ENCODE data around the gene ZMAT3.
A peak's percentile ranks its signal among the peaks of the same experiment; 100 is the strongest.
"Not testable (repeated sequence)": the region's sequence is repeated elsewhere in the genome, so short reads cannot be mapped to it uniquely, and the experiment has no call there.

Gene ZMAT3

DNA sequence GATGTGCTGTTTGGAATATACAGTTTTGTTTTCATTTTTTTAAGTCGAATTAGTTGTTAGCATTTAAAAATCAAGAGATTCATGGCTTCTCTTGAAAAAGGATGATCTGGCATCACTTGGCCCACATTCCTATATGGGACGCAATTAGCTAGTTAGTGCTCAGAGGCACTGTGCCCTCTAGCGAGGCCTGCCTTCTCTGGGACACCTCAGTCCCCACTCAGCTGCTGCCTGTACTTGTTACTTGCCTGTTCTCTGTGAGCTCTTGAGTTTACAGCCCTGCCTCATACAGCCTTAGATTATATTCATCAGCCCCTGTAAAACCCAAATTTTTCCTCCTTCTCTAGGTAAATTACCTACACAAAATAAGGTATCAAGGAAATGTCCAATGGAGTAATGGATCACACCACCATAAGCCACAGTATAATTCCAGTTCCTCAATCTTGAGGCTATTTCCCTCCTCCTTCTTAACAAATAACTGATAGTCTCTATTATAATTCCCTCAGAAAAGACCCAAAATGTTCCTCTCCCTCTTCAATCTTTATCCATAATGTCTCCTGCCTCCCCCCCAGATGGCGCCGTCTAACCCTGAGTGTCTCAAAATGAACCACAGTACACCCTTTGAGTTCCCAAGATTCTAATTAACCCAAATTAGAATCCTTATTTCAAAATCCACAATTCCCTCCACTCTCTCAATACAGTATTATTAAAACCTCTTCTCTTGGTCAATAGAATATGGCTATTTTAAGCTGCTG is 2.7 kb downstream of the ZMAT3 start:
- Histone ChIP-seq H3K27me3 (replicated peaks; ENCODE audit: control insufficient read depth, insufficient read depth, low read length) (no peaks in the 10 kb centered on the region), H3K9ac (ENCODE audit: low read length) (peak overlapping the region; percentile 97), H3K36me3 (ENCODE audit: control insufficient read depth, insufficient read depth, low read length, severe bottlenecking) (peaks cover 40% of the 10 kb centered on the region), H3K9me3 (ENCODE audit: control insufficient read depth, low read length) (no peaks in the 10 kb centered on the region), H3K4me1 (ENCODE audit: control insufficient read depth, insufficient read depth, low read length) (peaks cover 32% of the 10 kb centered on the region), H3K4me3 (ENCODE audit: low read length) (peak overlapping the region; percentile 100)
- peak; percentile 69 for DNase-seq (ENCODE audit: low read depth)

DNA sequence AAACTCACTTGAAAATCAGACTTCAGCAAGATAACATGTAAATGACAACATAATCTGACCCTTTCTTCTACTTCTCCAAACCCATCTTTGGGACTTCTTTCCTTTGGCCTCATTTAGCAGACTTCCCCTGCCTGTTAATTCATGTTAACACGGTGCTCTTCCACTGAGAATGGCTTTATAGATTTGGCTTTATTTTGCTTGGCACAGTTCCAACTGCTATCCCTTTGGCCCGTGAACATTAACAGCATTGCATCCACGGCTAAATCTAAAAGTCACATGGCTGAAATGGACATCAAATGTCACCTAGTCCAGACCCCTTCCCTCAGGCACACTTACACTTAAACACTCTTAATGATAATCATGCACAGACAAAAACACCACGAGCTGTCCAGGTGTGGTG is 3.8 kb downstream of the ZMAT3 start:
- H3K27me3 ChIP-seq (replicated peaks; ENCODE audit: control insufficient read depth, insufficient read depth, low read length): no peaks in the 10 kb centered on the region
- no peak overlapping the region for H3K9ac ChIP-seq (ENCODE audit: low read length)
- peak; percentile 17 for DNase-seq (ENCODE audit: low read depth)
- H3K4me3 ChIP-seq (ENCODE audit: low read length): no peak overlapping the region
- H3K4me1 ChIP-seq (ENCODE audit: control insufficient read depth, insufficient read depth, low read length): peaks cover 39% of the 10 kb centered on the region
- peaks cover 51% of the 10 kb centered on the region for H3K36me3 ChIP-seq (ENCODE audit: control insufficient read depth, insufficient read depth, low read length, severe bottlenecking)
- H3K9me3 ChIP-seq (ENCODE audit: control insufficient read depth, low read length): no peaks in the 10 kb centered on the region

DNA sequence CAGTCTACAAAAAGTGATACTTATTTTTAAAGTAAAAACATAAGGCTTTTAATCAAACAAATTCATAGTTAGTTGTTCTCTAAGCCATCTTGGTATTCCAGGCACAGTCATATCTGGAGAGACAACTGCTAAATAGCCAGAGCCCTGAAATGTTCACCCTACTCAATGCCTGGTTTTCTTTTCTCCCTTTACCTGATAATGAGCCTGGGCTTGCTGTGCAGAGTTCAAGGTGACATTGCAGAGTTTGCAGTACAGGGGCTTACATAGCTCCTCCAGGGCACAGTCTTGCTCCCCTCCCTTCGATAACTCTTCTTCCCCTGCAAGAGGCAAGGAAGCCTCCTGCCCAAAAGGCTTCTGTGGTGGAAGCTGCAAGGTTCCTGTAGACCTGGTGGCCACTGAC is 4.3 kb downstream of the ZMAT3 start:
- H3K27me3 ChIP-seq (replicated peaks; ENCODE audit: control insufficient read depth, insufficient read depth, low read length): no peaks in the 10 kb centered on the region
- DNase-seq (ENCODE audit: low read depth): no peak
- peaks cover 44% of the 10 kb centered on the region for H3K4me1 ChIP-seq (ENCODE audit: control insufficient read depth, insufficient read depth, low read length)
- no peak overlapping the region for H3K4me3 ChIP-seq (ENCODE audit: low read length)
- peaks cover 56% of the 10 kb centered on the region for H3K36me3 ChIP-seq (ENCODE audit: control insufficient read depth, insufficient read depth, low read length, severe bottlenecking)
- no peak overlapping the region for H3K9ac ChIP-seq (ENCODE audit: low read length)
- H3K9me3 ChIP-seq (ENCODE audit: control insufficient read depth, low read length): no peaks in the 10 kb centered on the region

DNA sequence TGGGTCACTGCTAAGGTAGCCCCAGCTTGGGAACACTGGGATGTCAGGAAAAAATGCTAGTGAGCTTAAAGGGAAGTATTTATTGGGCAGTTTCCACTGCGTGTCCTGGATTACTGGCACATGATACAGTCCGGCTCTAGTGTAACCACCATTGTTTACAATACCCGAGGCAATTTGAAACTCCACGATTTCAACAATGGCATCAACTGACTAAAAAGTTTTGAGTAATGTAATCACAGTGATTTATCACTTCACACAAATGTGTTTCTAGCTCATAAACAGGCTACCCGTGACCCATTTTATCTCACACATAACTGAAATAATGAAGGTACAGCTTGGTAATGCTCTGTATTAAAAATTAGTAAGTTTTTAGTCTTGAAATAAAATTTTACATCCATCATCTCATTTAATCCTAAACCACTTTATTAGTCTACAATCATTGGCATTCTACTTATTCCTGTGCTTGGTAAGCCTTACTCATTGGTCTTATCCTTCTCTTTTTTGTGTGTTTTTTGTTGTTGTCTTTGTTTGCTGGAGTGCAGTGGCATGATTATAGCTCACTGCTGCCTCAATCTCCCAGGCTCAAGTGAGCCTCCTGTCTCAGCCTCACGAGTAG is 7.6 kb downstream of the ZMAT3 start:
- Histone ChIP-seq H3K36me3 (ENCODE audit: control insufficient read depth, insufficient read depth, low read length, severe bottlenecking) (peaks cover 75% of the 10 kb centered on the region), H3K4me3 (ENCODE audit: low read length) (no peak overlapping the region), H3K9me3 (ENCODE audit: control insufficient read depth, low read length) (no peaks in the 10 kb centered on the region), H3K4me1 (ENCODE audit: control insufficient read depth, insufficient read depth, low read length) (peaks cover 33% of the 10 kb centered on the region), H3K27me3 (replicated peaks; ENCODE audit: control insufficient read depth, insufficient read depth, low read length) (no peaks in the 10 kb centered on the region), H3K9ac (ENCODE audit: low read length) (no peak overlapping the region)
- DNase-seq (ENCODE audit: low read depth): peak; percentile 89

DNA sequence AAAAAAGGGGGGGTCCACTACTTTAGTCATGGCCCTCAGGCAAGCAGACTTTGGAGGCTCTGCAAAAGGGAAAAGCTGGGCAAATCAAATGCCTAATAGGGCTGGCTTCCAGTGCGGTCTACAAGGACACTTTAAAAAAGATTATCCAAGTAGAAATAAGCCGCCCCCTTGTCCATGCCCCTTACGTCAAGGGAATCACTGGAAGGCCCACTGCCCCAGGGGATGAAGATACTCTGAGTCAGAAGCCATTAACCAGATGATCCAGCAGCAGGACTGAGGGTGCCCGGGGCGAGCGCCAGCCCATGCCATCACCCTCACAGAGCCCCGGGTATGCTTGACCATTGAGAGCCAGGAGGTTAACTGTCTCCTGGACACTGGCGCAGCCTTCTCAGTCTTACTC is 15.3 kb downstream of the ZMAT3 start:
- Histone ChIP-seq H3K9me3 (ENCODE audit: control insufficient read depth, low read length) (no peaks in the 10 kb centered on the region), H3K36me3 (ENCODE audit: control insufficient read depth, insufficient read depth, low read length, severe bottlenecking) (peaks cover 51% of the 10 kb centered on the region), H3K27me3 (replicated peaks; ENCODE audit: control insufficient read depth, insufficient read depth, low read length) (no peaks in the 10 kb centered on the region), H3K9ac (ENCODE audit: low read length) (no peak overlapping the region), H3K4me3 (ENCODE audit: low read length) (no peak overlapping the region), H3K4me1 (ENCODE audit: control insufficient read depth, insufficient read depth, low read length) (no peaks in the 10 kb centered on the region)
- no peak for DNase-seq (ENCODE audit: low read depth)

DNA sequence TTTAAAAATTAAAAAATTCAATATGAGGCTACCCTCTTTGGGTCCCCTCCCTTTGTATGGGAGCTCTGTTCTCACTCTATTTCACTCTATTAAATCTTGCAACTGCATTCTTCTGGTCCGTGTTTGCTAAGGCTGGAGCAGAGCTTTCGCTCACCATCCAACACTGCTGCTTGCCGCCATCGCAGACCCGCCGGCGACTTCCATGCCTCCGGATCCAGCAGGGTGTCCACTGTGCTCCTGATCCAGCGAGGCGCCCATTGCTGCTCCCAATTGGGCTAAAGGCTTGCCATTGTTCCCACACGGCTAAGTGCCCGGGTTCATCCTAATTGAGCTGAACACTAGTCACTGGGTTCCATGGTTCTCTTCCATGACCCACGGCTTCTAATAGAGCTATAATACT is 17.0 kb downstream of the ZMAT3 start:
- H3K4me3 ChIP-seq (ENCODE audit: low read length); DNase-seq (ENCODE audit: low read depth); H3K9me3 ChIP-seq (ENCODE audit: control insufficient read depth, low read length); H3K27me3 ChIP-seq (replicated peaks; ENCODE audit: control insufficient read depth, insufficient read depth, low read length); H3K9ac ChIP-seq (ENCODE audit: low read length); H3K4me1 ChIP-seq (ENCODE audit: control insufficient read depth, insufficient read depth, low read length): not testable (repeated sequence)
- peaks cover 38% of the 10 kb centered on the region for H3K36me3 ChIP-seq (ENCODE audit: control insufficient read depth, insufficient read depth, low read length, severe bottlenecking)

DNA sequence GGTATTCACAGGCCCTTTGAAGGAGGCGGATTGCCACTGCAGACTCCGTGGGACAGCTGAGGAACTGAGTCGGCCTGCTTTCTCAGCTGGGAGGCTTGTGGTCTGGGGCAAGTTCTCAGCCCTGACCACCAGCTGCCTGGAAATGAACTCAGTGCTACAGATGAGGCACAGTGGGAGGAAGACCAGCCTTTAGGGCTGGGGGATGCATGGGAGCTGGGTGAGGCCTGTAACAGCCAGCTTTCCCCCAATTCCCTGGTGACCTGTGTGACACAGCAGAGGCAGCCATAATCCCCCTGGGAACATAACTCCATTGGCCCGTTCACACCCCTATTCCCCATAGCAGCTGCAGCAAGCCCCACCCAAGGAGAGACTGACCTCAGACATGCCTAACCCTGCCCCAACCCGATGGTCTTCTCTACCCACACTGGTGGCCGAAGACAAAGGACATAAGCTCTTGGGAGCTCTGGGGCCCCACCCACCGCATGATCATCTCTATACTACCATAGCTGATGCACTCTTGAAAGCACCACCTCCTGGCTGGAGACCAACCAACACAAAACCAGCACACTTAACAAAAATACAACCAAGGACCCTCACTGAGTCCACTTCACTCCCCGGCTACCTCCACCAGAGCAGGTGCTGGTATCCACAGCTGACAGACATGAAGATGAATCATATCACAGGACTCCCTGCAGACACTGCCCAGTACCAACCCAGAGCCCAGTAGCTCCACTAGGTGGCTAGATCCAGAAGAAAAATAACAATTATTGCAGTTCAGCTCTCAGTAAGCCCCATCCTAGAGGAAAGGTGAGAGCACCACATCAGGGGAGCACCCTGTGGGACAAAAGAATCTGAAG is 24.9 kb downstream of the ZMAT3 start:
- Histone ChIP-seq H3K27me3 (replicated peaks; ENCODE audit: control insufficient read depth, insufficient read depth, low read length) (no peaks in the 10 kb centered on the region), H3K9me3 (ENCODE audit: control insufficient read depth, low read length) (no peaks in the 10 kb centered on the region), H3K4me3 (ENCODE audit: low read length) (no peak overlapping the region), H3K4me1 (ENCODE audit: control insufficient read depth, insufficient read depth, low read length) (peaks cover 3% of the 10 kb centered on the region), H3K36me3 (ENCODE audit: control insufficient read depth, insufficient read depth, low read length, severe bottlenecking) (no peaks in the 10 kb centered on the region), H3K9ac (ENCODE audit: low read length) (no peak overlapping the region)
- no peak for DNase-seq (ENCODE audit: low read depth)

DNA sequence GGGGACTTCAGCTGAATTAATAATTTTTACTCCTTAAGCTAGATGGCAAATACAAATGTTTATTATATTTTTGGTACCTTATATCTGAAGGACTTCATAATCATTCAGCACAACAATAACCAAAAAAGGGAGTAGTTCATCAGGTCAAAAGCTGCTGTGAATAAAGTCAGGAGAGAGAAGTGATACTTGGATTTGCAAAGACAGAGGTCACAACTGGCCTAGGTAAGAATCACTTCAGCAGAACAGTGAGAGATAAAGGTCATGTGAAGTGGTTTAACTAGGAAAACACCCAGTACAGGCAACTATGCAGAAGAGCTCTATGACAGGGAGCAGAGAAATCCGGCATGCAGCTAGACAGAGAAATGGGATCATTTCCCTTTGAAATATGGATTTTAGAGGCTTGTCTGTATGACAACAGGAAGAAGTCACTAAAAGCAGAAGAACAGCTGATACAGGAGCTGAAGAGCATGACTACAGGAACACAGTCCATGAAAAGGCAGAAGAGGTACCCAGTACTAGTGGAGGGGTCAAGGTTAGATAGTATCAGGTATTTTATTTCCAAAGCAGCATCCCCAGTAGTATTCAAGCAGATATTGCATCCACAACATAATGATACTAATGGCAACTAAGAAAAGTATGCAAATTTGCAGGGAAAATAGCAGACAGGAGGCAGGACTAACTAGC is 25.7 kb downstream of the ZMAT3 start:
- no peaks in the 10 kb centered on the region for H3K27me3 ChIP-seq (replicated peaks; ENCODE audit: control insufficient read depth, insufficient read depth, low read length)
- H3K4me1 ChIP-seq (ENCODE audit: control insufficient read depth, insufficient read depth, low read length): peaks cover 3% of the 10 kb centered on the region
- DNase-seq (ENCODE audit: low read depth): no peak
- H3K9ac ChIP-seq (ENCODE audit: low read length): no peak overlapping the region
- no peaks in the 10 kb centered on the region for H3K36me3 ChIP-seq (ENCODE audit: control insufficient read depth, insufficient read depth, low read length, severe bottlenecking)
- no peaks in the 10 kb centered on the region for H3K9me3 ChIP-seq (ENCODE audit: control insufficient read depth, low read length)
- no peak overlapping the region for H3K4me3 ChIP-seq (ENCODE audit: low read length)

DNA sequence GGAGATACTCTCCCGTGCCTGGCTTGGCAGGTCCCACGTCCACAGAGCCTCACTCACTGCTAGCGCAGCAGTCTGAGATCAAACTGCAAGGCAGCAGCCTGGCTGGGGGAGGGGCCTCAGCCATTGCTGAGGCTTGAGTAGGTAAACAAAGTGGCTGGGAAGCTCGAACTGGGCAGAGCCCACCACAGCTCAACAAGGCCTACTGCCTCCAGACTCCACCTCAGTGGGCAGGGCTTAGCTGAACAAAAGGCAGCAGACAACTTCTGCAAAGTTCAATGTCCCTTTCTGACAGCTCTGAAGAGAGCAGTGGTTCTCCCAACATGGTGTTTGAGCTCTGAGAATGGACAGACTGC is 32.7 kb downstream of the ZMAT3 start:
- H3K27me3 ChIP-seq (replicated peaks; ENCODE audit: control insufficient read depth, insufficient read depth, low read length); DNase-seq (ENCODE audit: low read depth); H3K36me3 ChIP-seq (ENCODE audit: control insufficient read depth, insufficient read depth, low read length, severe bottlenecking); H3K9ac ChIP-seq (ENCODE audit: low read length); H3K9me3 ChIP-seq (ENCODE audit: control insufficient read depth, low read length); H3K4me3 ChIP-seq (ENCODE audit: low read length): not testable (repeated sequence)
- peaks cover 34% of the 10 kb centered on the region for H3K4me1 ChIP-seq (ENCODE audit: control insufficient read depth, insufficient read depth, low read length)

DNA sequence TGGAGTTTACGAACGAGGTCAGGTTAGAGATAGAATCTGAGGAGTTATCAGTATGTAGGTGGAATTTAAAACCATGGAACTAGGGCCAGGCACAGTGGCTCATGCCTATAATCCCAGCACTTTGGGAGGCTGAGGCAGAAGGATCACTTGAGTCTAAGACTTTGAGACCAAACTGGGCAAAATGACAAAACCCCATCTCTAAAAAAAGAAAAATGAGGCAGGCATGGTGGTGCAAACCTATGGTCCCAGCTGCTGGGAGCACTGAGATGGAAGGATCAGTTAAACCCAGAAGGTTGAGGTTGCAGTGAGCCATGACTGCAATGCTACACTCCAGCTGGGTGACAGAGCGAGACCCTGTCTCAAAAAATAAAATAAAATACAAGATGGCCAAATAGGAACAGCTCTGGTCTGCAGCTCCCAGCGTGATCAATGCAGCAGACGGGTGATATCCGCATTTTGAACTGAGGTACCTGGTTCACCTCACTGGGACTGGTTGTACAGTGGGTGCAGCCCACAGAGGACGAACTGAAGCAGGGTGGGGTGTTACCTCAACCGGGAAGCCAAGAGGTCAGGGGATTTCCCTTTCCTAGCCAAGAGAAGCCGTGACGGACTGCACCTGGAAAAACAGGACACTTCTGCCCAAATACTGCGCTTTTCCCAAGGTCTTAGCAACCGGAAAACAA is 33.3 kb downstream of the ZMAT3 start:
- no peak for DNase-seq (ENCODE audit: low read depth)
- Histone ChIP-seq H3K9ac (ENCODE audit: low read length) (no peak overlapping the region), H3K9me3 (ENCODE audit: control insufficient read depth, low read length) (no peaks in the 10 kb centered on the region), H3K4me3 (ENCODE audit: low read length) (no peak overlapping the region), H3K4me1 (ENCODE audit: control insufficient read depth, insufficient read depth, low read length) (peaks cover 39% of the 10 kb centered on the region), H3K36me3 (ENCODE audit: control insufficient read depth, insufficient read depth, low read length, severe bottlenecking) (peaks cover 9% of the 10 kb centered on the region), H3K27me3 (replicated peaks; ENCODE audit: control insufficient read depth, insufficient read depth, low read length) (no peaks in the 10 kb centered on the region)
